Ramos (cell line): ENCODE results near the gene TCF3.

Experiments
- in situ Hi-C: fragments of 300-500 bp; cut with MboI; formaldehyde crosslinking; loops from one replicate; pipeline ENCODE4 v1.14.3; 2022; ENCODE audit warnings: low sequenced_read_pairs; ENCODE audit not compliant: unreplicated experiment

TCF3 gene

GRCh38 chr19:1592755-1593500, 59.5 kb downstream of the TCF3 start, which contains the start of gene MBD3:
Gene MBD3, minus strand, starts transcription at chr19:1592865. Its CDS starts 234 bp downstream, at chr19:1592631.
- in situ Hi-C loops: no loop called here

- in situ Hi-C loops: no loop called here
These were observed 60.2 kb downstream of the TCF3 start for GRCh38 chr19:1592024-1592754.

- in situ Hi-C loops: no loop called here
These were observed 60.9 kb downstream of the TCF3 start for GRCh38 chr19:1591421-1592023.

GRCh38 chr19:1590641-1591397, 61.6 kb downstream of the TCF3 start:
- in situ Hi-C loops: no loop called here

- in situ Hi-C loops: no loop called here
These were observed 64.5 kb downstream of the TCF3 start for GRCh38 chr19:1587872-1588271.

- in situ Hi-C loops: no loop called here
These were observed 67.2 kb downstream of the TCF3 start for GRCh38 chr19:1585243-1585580.

- in situ Hi-C loops: no loop called here
These were observed 67.7 kb downstream of the TCF3 start for GRCh38 chr19:1584500-1585242.

- in situ Hi-C loops: no loop called here
These were observed 70.2 kb downstream of the TCF3 start for GRCh38 chr19:1582201-1582600.

- in situ Hi-C loops: no loop called here
These were observed 71.5 kb downstream of the TCF3 start for GRCh38 chr19:1580957-1581356.

GRCh38 chr19:1580382-1580781, 72.0 kb downstream of the TCF3 start:
- in situ Hi-C loops: no loop called here

- in situ Hi-C loops: no loop called here
These were observed 73.2 kb downstream of the TCF3 start for GRCh38 chr19:1579222-1579621.

- in situ Hi-C loops: no loop called here
These were observed 74.3 kb downstream of the TCF3 start for GRCh38 chr19:1577929-1578618.

- in situ Hi-C loops: no loop called here
These were observed 75.1 kb downstream of the TCF3 start for GRCh38 chr19:1577090-1577928.

GRCh38 chr19:1576242-1577089, 75.9 kb downstream of the TCF3 start:
- in situ Hi-C loops: no loop called here

- in situ Hi-C loops: no loop called here
These were observed 76.8 kb downstream of the TCF3 start for GRCh38 chr19:1575323-1576241.

- in situ Hi-C loops: no loop called here
These were observed 77.9 kb downstream of the TCF3 start for GRCh38 chr19:1574354-1575136.
